PC-9 (cell line): ENCODE results near the gene CD22. TPM values are rescaled to one million over a fixed set of nuclear protein-coding genes. Genes with fewer than 3 reads are reported as not detected.
"Not testable (repeated sequence)": the region's sequence is repeated elsewhere in the genome, so short reads cannot be mapped to it uniquely, and the experiment has no call there.

ENCODE experiments used
- BruUV-seq: library from RNA; stranded (reverse); fragments of 400-500 nt; replicated peaks from 2 replicates; lab custom pipeline; 2021; lab: Mats Ljungman, UMichigan
- CTCF ChIA-PET: fragments of 300-600 bp; sonication (Branson Sonifier 250); formaldehyde crosslinking; loops from one replicate; lab custom pipeline; 2022; ENCODE audit warnings: antibody characterized with exemption; lab: Charles Lee
- POLR2A ChIA-PET: fragments of 300-600 bp; sonication (Branson Sonifier 250); formaldehyde crosslinking; loops from one replicate; lab custom pipeline; 2022; ENCODE audit warnings: antibody characterized with exemption; ENCODE audit not compliant: unreplicated experiment; lab: Charles Lee
- DNase-seq, 2 experiments: peaks; one replicate each; pipeline versions ENCODE4 v3.0.0 to v3.0.0-alpha.2; 2015 to 2022; ENCODE audit warnings: mixed read lengths in 1 of 2
- H2AFZ ChIP-seq: fragments of 200-600 bp; sonication (generic); 2 replicates; pipeline ENCODE4 v1.8.1; 2017; ENCODE audit warnings: antibody characterized with exemption
- H3F3A ChIP-seq: fragments of 200-600 bp; sonication (generic); 2 replicates; pipeline ENCODE4 v1.8.1; 2017; ENCODE audit warnings: antibody characterized with exemption, mild to moderate bottlenecking, low read depth; ENCODE audit not compliant: insufficient read depth
- H3K27ac ChIP-seq: fragments of 200-600 bp; sonication (generic); 2 replicates; pipeline ENCODE4 v1.6.1; 2016; ENCODE audit warnings: mixed run types
- H3K27me3 ChIP-seq: fragments of 200-600 bp; sonication (generic); 2 replicates; pipeline ENCODE4 v1.6.1; 2016; ENCODE audit warnings: low read depth, mixed run types; ENCODE audit not compliant: insufficient read depth
- H3K36me3 ChIP-seq: fragments of 200-600 bp; sonication (generic); 2 replicates; pipeline ENCODE4 v1.6.1; 2016; ENCODE audit warnings: low read depth, mixed run types
- H3K4me1 ChIP-seq: fragments of 200-600 bp; sonication (generic); replicated peaks from 2 replicates; pipeline ENCODE4 v1.6.1; 2016; ENCODE audit warnings: mixed run types; ENCODE audit not compliant: insufficient read depth
- H3K4me2 ChIP-seq: fragments of 200-600 bp; sonication (generic); 2 replicates; pipeline ENCODE4 v1.6.1; 2017; ENCODE audit warnings: mixed run types
- H3K4me3 ChIP-seq: fragments of 200-600 bp; sonication (generic); 2 replicates; pipeline ENCODE4 v1.6.1; 2016; ENCODE audit warnings: mixed run types
- H3K79me2 ChIP-seq: fragments of 200-600 bp; sonication (generic); 2 replicates; pipeline ENCODE4 v1.6.1; 2017; ENCODE audit warnings: low read depth, mixed run types
- H3K9me2 ChIP-seq: fragments of 200-600 bp; sonication (generic); 2 replicates; pipeline ENCODE4 v1.8.1; 2017; ENCODE audit warnings: mild to moderate bottlenecking; ENCODE audit not compliant: insufficient read depth
- H3K9me3 ChIP-seq: fragments of 200-600 bp; sonication (generic); 2 replicates; pipeline ENCODE4 v1.8.1; 2016; ENCODE audit warnings: low read depth; ENCODE audit not compliant: insufficient read depth
- H4K20me1 ChIP-seq: fragments of 200-600 bp; sonication (generic); 2 replicates; pipeline ENCODE4 v1.8.1; 2017; ENCODE audit not compliant: insufficient read depth
- CTCF ChIP-seq: fragments of 200-600 bp; sonication (generic); conservative IDR thresholded peaks from 2 replicates; pipeline ENCODE4 v1.6.1; 2017; ENCODE audit warnings: mixed run types, antibody characterized with exemption, mild to moderate bottlenecking, moderate library complexity
- EZH2 ChIP-seq: fragments of 200-600 bp; sonication (generic); IDR thresholded peaks from 2 replicates; pipeline ENCODE4 v1.8.0; 2017; ENCODE audit warnings: antibody characterized with exemption, low read depth
- intact Hi-C: fragments of 100-400 bp; cut with micrococcal nuclease; formaldehyde crosslinking; loops from one replicate; pipeline ENCODE4 v1.10.0; 2022; ENCODE audit not compliant: unreplicated experiment
- total RNA-seq: library from RNA; stranded (reverse); gene quantifications from 2 replicates; pipeline ENCODE4 v1.2.3, GENCODE V29; 2021

The CD22 gene
- total RNA-seq, 1 experiment from 2014 or later: 29.8 TPM

GRCh38 chr19:35377656-35378055 lies 48.7 kb downstream of the CD22 start:
- DNase-seq: no peak

GRCh38 chr19:35378356-35378755 lies 49.4 kb downstream of the CD22 start:
- TF ChIP-seq EZH2: no peak
- no peak for TF ChIP-seq CTCF
- ChIA-PET CTCF (no interaction called here), POLR2A (interaction anchor here (0.7 kb wide), 1 partner anchor 237 kb away, joined by 5 read pairs; no protein-coding TSS in a partner anchor)
- DNase-seq: no peak
- Histone ChIP-seq H3K36me3 (no peaks in the 10 kb centered on the region), H3K4me1 (no peaks in the 10 kb centered on the region), H3F3A (0 out of 2 replicates have a peak, but pooled peaks cover 5% of the 10 kb centered on the region), H3K9me2 (no peaks in the 10 kb centered on the region), H4K20me1 (no peaks in the 10 kb centered on the region), H3K4me2 (no peak overlapping the region), H3K79me2 (no peaks in the 10 kb centered on the region), H3K27ac (no peak overlapping the region), H2AFZ (no peak overlapping the region), H3K4me3 (no peak overlapping the region), H3K9me3 (no peaks in the 10 kb centered on the region), H3K27me3 (peaks cover 44% of the 10 kb centered on the region)
- no TSS peak for BruUV-seq
- intact Hi-C loops: no loop called here

More at GRCh38 chr19:35377656-35378055, 48.7 kb downstream of the CD22 start:
- no peak overlapping the region for H2AFZ ChIP-seq
- no peak overlapping the region for H3K4me3 ChIP-seq
- H3K4me2 ChIP-seq: no peak overlapping the region
- BruUV-seq: no TSS peak
- intact Hi-C loops: no loop called here
- no peaks in the 10 kb centered on the region for H3K9me2 ChIP-seq
- POLR2A ChIA-PET: no interaction called here
- peaks cover 40% of the 10 kb centered on the region for H3K27me3 ChIP-seq
- CTCF ChIA-PET: no interaction called here
- H3K36me3 ChIP-seq: no peaks in the 10 kb centered on the region
- H3K27ac ChIP-seq: no peak overlapping the region
- H3K79me2 ChIP-seq: no peaks in the 10 kb centered on the region
- H3F3A ChIP-seq: 0 out of 2 replicates have a peak, but pooled peaks cover 5% of the 10 kb centered on the region
- no peaks in the 10 kb centered on the region for H3K9me3 ChIP-seq
- TF ChIP-seq CTCF: no peak
- TF ChIP-seq EZH2: no peak
- H3K4me1 ChIP-seq: no peaks in the 10 kb centered on the region
- no peaks in the 10 kb centered on the region for H4K20me1 ChIP-seq

GRCh38 chr19:35379545-35379944 lies 50.6 kb downstream of the CD22 start:
- CTCF ChIA-PET: interaction anchor here (0.6 kb wide), 1 partner anchor 32 kb away, joined by 8 read pairs; no protein-coding TSS in a partner anchor
- POLR2A ChIA-PET, H3K9me3 ChIP-seq: not testable (repeated sequence)

GRCh38 chr19:35379992-35380391 lies 51.0 kb downstream of the CD22 start:
- Histone ChIP-seq H3K27ac (no peak overlapping the region), H3F3A (no peaks in the 10 kb centered on the region), H3K27me3 (peaks cover 49% of the 10 kb centered on the region), H3K9me2 (no peaks in the 10 kb centered on the region), H3K4me2 (no peak overlapping the region), H2AFZ (no peak overlapping the region), H3K9me3 (peaks cover 4% of the 10 kb centered on the region), H3K4me3 (no peak overlapping the region), H3K4me1 (no peaks in the 10 kb centered on the region), H4K20me1 (no peaks in the 10 kb centered on the region), H3K36me3 (no peaks in the 10 kb centered on the region), H3K79me2 (no peaks in the 10 kb centered on the region)
- DNase-seq: no peak
- intact Hi-C loops: no loop called here
- POLR2A ChIA-PET: no interaction called here
- TF ChIP-seq EZH2: no peak
- no peak for TF ChIP-seq CTCF
- BruUV-seq: no TSS peak
- CTCF ChIA-PET: interaction anchor here (0.6 kb wide), 1 partner anchor 31 kb away, joined by 8 read pairs; no protein-coding TSS in a partner anchor

More at GRCh38 chr19:35379545-35379944, 50.6 kb downstream of the CD22 start:
- intact Hi-C loops, BruUV-seq, H3K79me2 ChIP-seq, H3K9me2 ChIP-seq, H3K27ac ChIP-seq, H3K4me1 ChIP-seq, H3K4me3 ChIP-seq, H3K4me2 ChIP-seq, H3K36me3 ChIP-seq, H4K20me1 ChIP-seq, H3F3A ChIP-seq, H2AFZ ChIP-seq, DNase-seq: not testable (repeated sequence)
- peaks cover 49% of the 10 kb centered on the region for H3K27me3 ChIP-seq
